Smooth muscle cell (in vitro differentiated cells): ENCODE results near the gene AVEN. TPM values are rescaled to one million over a fixed set of nuclear protein-coding genes. Genes with fewer than 3 reads are reported as not detected.

Experiments used
- DNase-seq: peaks from one replicate; lab custom pipeline; 2025; ENCODE audit not compliant: unreplicated experiment; lab: John Stamatoyannopoulos, UW
- H2AFZ ChIP-seq: fragments of 200-600 bp; sonication (generic); 2 replicates; pipeline ENCODE4 v1.6.0; 2016; ENCODE audit warnings: antibody characterized with exemption, low read depth, mild to moderate bottlenecking
- H3F3A ChIP-seq: fragments of 200-600 bp; sonication (generic); 2 replicates; pipeline ENCODE4 v1.6.0; 2017; ENCODE audit warnings: antibody characterized with exemption, low read depth
- H3K27ac ChIP-seq: fragments of 200-600 bp; sonication (generic); 2 replicates; pipeline ENCODE4 v1.5.1; 2016; ENCODE audit warnings: low read depth, mild to moderate bottlenecking
- H3K27me3 ChIP-seq: fragments of 200-600 bp; sonication (generic); 2 replicates; pipeline ENCODE4 v1.6.1; 2016; ENCODE audit warnings: low read depth, mild to moderate bottlenecking
- H3K36me3 ChIP-seq: fragments of 200-600 bp; sonication (generic); 2 replicates; pipeline ENCODE4 v1.5.1; 2016; ENCODE audit warnings: low read depth
- H3K4me1 ChIP-seq: fragments of 200-600 bp; sonication (generic); 2 replicates; pipeline ENCODE4 v1.5.1; 2016; ENCODE audit warnings: low read depth
- H3K4me2 ChIP-seq: fragments of 200-600 bp; sonication (generic); 2 replicates; pipeline ENCODE4 v1.6.0; 2016; ENCODE audit warnings: mild to moderate bottlenecking
- H3K4me3 ChIP-seq: fragments of 200-600 bp; sonication (generic); 2 replicates; pipeline ENCODE4 v1.5.1; 2016; ENCODE audit warnings: mild to moderate bottlenecking
- H3K79me2 ChIP-seq: fragments of 200-600 bp; sonication (generic); 2 replicates; pipeline ENCODE4 v1.6.0; 2016; ENCODE audit warnings: low read depth, mild to moderate bottlenecking
- H3K9ac ChIP-seq: fragments of 200-600 bp; sonication (generic); 2 replicates; pipeline ENCODE4 v1.6.0; 2016; ENCODE audit warnings: low read depth
- H3K9me3 ChIP-seq: fragments of 200-600 bp; sonication (generic); replicated peaks from 2 replicates; pipeline ENCODE4 v1.5.1; 2016; ENCODE audit warnings: low read depth
- H4K20me1 ChIP-seq: fragments of 200-600 bp; sonication (generic); 2 replicates; pipeline ENCODE4 v1.6.0; 2016; ENCODE audit warnings: low read depth
- CTCF ChIP-seq: fragments of 200-600 bp; sonication (generic); IDR thresholded peaks from 2 replicates; pipeline ENCODE4 v1.5.1; 2017; ENCODE audit warnings: borderline replicate concordance, mild to moderate bottlenecking, antibody characterized with exemption; ENCODE audit not compliant: insufficient read depth, poor library complexity, severe bottlenecking
- WGBS: methylation state at CpG from one replicate; pipeline ENCODE4 v1.1.7; 2016; ENCODE audit warnings: low lambda C conversion rate; 5-methylcytosine and 5-hydroxymethylcytosine counted together
- polyA plus RNA-seq: library from polyadenylated mRNA; unstranded; fragments of >200 nt; fragmentation: Nextera tagmentation; extraction: Ambion mirVana; gene quantifications from 2 replicates; pipeline ENCODE4 v1.2.1, GENCODE V29; 2016
- total RNA-seq: library from RNA; depleted of rRNA; stranded (reverse); fragments of >200 nt; gene quantifications from 2 replicates; pipeline ENCODE4 v1.2.3, GENCODE V29; 2014

AVEN gene
- total and polyA plus RNA-seq, 2 experiments from 2014 or later, result 10.6 to 15.7 TPM

- Histone ChIP-seq H2AFZ (no peak overlapping the region), H4K20me1 (no peaks in the 10 kb centered on the region), H3K9me3 (no peaks in the 10 kb centered on the region), H3K4me1 (no peaks in the 10 kb centered on the region), H3K4me2 (no peak overlapping the region), H3F3A (no peaks in the 10 kb centered on the region), H3K36me3 (no peaks in the 10 kb centered on the region), H3K4me3 (no peak overlapping the region), H3K9ac (no peak overlapping the region), H3K27me3 (no peaks in the 10 kb centered on the region), H3K27ac (no peak overlapping the region), H3K79me2 (no peaks in the 10 kb centered on the region)
- WGBS, result 64% methylated on average over 3 of the region's 3 CpGs
- no peak for DNase-seq
- no peak for TF ChIP-seq CTCF
These were observed 128.3 kb downstream of the AVEN start for GRCh38 chr15:33910741-33911140.

- Histone ChIP-seq H3K79me2 (no peaks in the 10 kb centered on the region), H3K27ac (no peak overlapping the region), H3F3A (no peaks in the 10 kb centered on the region), H3K4me1 (no peaks in the 10 kb centered on the region), H4K20me1 (no peaks in the 10 kb centered on the region), H3K36me3 (no peaks in the 10 kb centered on the region), H3K9ac (no peak overlapping the region), H2AFZ (no peak overlapping the region), H3K4me3 (no peak overlapping the region), H3K4me2 (no peak overlapping the region), H3K9me3 (no peaks in the 10 kb centered on the region), H3K27me3 (no peaks in the 10 kb centered on the region)
- TF ChIP-seq CTCF, result no peak
- 86% methylated on average over 3 of the region's 3 CpGs for WGBS
- DNase-seq, result no peak
These were observed 130.6 kb downstream of the AVEN start for GRCh38 chr15:33908406-33908805.

- Histone ChIP-seq H3K9ac (no peak overlapping the region), H3K27ac (no peak overlapping the region)
- DNase-seq, result no peak
These were observed 131.7 kb downstream of the AVEN start for GRCh38 chr15:33907326-33907725.

More at GRCh38 chr15:33907326-33907725, 131.7 kb downstream of the AVEN start:
- no peaks in the 10 kb centered on the region for H4K20me1 ChIP-seq
- no peaks in the 10 kb centered on the region for H3F3A ChIP-seq
- H3K4me3 ChIP-seq, result no peak overlapping the region
- no peak overlapping the region for H2AFZ ChIP-seq
- no peak for TF ChIP-seq CTCF
- no peaks in the 10 kb centered on the region for H3K9me3 ChIP-seq
- no peaks in the 10 kb centered on the region for H3K79me2 ChIP-seq
- H3K4me1 ChIP-seq, result no peaks in the 10 kb centered on the region
- no peaks in the 10 kb centered on the region for H3K27me3 ChIP-seq
- no peak overlapping the region for H3K4me2 ChIP-seq
- no peaks in the 10 kb centered on the region for H3K36me3 ChIP-seq
